GM18517 (cell line): ENCODE results near the gene JAG2.

Source experiments
- ATAC-seq: cut with Tn5 transposase; IDR thresholded peaks from one replicate; pipeline ENCODE4 v1.9.1; 2021; ENCODE audit warnings: mild to moderate bottlenecking, moderate library complexity; ENCODE audit not compliant: unreplicated experiment

The JAG2 gene

DNA sequence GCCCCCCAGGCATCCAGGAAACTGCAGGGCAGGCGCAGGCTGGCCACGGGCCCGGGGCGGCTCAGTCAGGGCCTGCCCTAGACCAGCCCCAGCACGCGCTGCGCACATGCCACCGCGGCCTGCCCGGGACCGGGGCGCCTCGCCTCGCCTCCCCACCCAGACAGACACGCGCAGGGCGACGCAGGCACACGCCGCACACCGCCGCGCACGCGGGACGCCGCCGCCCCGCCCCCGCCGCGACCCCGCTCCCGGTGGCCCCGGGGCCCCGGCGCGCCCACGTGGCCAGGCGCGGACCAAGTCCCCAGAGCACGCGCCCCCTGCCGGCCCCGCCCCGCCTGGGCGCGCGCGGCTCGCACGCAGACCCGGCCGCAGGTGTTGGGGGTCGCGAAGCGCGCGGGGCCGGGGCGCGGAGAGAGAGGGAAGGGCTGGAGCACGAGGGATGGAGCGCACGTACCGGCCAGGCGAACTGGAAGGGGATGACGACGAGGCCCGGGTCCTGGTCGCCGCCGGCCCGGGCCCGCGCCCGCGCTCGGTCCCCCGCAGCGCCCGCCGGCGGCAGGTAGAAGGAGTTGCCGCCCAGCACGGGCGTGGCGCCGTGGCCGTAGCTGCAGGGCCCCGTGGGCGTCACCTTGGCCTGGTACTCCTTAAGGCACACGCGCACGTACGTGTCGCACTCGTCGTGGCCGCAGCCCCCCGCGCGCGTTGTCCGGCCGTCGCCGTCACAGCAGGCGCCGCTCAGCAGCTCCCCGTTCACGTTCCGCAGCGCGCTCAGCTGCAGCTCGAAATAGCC, 1.1 kb downstream of the JAG2 start:
- no peak for ATAC-seq

GRCh38 chr14:105166571-105167302, 1.8 kb downstream of the JAG2 start:
- no peak for ATAC-seq

- ATAC-seq: no peak
Measured at GRCh38 chr14:105165761-105166485, 2.7 kb downstream of the JAG2 start.

- ATAC-seq: no peak
Measured at GRCh38 chr14:105165134-105165704, 3.4 kb downstream of the JAG2 start.

DNA sequence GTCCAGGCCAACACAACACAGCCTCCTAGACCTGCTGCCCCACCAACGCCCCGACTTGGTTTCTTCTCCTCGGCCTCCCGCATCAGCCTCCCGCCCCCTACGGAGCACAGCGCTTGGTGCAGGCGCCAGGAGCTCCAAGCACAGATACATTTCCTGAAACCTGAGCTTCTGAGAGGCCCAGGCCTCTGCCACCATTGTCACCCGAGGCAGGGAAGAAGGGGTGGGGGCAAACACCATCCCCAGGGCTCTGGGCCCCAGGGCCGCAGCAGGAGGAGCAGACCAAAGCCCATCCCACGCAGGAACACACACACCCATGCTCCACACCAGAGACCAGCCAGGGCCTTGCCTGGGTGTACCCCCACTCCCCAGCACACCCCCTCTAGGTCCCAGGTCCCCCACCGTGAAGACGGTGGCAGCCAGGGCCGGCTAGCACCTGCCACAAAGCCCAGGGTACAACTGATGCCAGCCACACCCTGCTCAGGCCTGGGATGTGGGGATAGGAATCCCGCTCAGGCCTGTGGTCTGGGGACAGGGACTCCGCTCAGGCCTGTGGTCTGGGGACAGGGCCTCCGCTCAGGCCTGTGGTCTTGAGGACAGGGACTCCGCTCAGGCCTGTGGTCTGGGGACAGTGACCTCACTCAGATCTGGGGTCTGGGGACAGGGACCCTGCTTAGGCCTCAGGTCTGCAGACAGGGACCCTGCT, 5.4 kb downstream of the JAG2 start:
- ATAC-seq: no peak

DNA sequence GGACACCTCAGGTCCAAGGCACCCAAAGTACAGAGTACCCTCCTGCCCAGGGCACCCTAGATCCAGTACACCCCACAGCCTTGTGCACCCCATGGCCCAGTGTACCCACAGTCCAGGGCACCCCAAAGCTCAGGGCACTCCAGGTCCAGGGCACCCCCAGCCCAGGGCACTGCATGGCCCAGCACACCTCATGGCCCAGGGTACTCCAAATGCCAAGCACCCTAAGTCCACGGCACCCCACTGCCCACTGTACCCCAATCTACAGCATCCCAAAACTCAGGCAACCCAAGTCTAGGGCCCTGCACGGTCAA, 6.0 kb downstream of the JAG2 start:
- no peak for ATAC-seq

GRCh38 chr14:105161964-105162668, 6.5 kb downstream of the JAG2 start:
- ATAC-seq: no peak

- ATAC-seq: no peak
Measured at GRCh38 chr14:105161309-105161708, 7.3 kb downstream of the JAG2 start.

- no peak for ATAC-seq
Measured at GRCh38 chr14:105160776-105161175, 7.8 kb downstream of the JAG2 start.

- no peak for ATAC-seq
Measured at GRCh38 chr14:105159344-105159743, 9.2 kb downstream of the JAG2 start.

DNA sequence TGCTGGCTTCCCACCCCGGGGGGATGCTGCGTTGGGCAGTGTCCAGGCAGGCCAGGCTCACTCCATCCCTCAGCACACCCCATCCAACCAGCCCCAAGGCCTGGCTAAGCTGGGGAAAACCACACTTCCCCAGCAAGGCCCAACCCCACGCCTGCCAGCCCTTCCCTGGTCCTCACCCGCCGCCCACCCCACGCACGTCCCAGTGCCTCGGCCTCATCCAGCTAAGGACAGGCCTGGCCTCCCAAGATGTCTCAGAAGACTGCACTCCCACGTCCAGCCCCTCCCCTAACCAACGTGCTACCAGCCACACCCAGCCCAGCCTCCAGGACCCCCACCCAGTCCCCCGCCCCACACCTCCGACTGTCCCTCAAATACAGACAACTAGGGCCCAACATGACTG, 9.8 kb downstream of the JAG2 start:
- no peak for ATAC-seq

- no peak for ATAC-seq
Measured at GRCh38 chr14:105157872-105158271, 10.7 kb downstream of the JAG2 start.

GRCh38 chr14:105156414-105157375, 11.9 kb downstream of the JAG2 start:
- no peak for ATAC-seq

DNA sequence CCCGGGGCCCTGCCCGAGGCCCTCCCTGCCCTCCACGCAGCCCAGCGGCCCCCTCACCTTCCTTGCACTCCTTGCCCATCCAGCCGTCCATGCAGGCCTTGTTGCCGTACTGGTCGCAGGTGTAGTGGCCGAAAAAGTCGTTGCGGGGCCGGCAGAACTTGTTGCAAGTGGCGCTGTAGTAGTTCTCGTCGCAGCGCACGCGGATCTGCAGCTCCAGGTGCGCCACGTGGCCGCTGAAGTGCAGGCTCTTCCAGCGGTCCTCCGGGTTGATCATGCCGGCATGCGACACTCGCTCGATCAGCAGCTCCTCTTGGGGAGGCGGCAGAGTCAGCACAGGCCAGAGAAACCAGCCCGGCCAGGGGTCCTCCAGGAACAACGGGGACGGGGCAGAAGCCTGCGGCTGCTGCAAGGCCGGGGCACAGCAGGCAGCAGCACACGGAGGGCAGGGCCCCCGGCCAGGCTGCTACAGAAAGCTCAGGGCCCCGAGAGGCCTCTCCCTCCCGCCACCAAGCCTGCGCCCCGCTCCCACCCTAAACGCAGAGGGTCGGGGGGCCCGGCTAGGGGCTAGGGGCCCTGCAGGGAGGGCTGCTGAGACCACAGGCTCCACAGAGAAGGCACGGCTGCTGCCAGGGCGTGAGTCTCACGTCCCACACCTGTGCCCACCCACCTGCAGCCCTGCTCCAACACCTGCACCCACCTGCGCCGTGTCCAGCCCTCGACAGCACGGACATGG, 12.7 kb downstream of the JAG2 start:
- no peak for ATAC-seq

- no peak for ATAC-seq
Measured at GRCh38 chr14:105155071-105155651, 13.4 kb downstream of the JAG2 start.

DNA sequence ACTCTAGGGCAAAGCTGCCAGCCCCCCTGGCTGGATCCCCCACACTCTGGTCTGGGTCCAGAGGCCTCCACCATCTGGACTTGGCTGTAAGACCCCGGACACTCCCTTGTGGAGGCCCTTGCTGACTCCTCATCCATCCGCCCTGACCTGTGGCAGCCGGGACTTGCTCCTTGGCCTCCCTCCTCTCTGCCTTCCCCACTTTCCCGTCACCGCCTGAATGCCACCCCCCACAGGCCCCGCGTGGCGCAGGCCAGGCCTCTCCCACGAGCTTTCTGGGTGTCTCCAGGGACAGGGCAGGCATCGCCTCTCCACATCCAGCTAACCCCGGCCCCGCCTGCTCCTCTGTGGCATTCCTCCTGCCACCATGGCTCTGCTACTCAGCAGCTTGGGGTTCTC, 14.1 kb downstream of the JAG2 start:
- no peak for ATAC-seq

- no peak for ATAC-seq
Measured at GRCh38 chr14:105153739-105154475, 14.7 kb downstream of the JAG2 start.
